KOPT-K1 (cell line): ENCODE measurements around the gene THAP11.
A peak's percentile ranks its signal among the peaks of the same experiment; 100 is the strongest.
"Not testable (repeated sequence)": the region's sequence is repeated elsewhere in the genome, so short reads cannot be mapped to it uniquely, and the experiment has no call there.

Experiments
- H3K27ac ChIP-seq: fragments of 200-600 bp; sonication (generic); 2 replicates; pipeline ENCODE4 v1.5.1; 2016; ENCODE audit warnings: antibody characterized with exemption, mild to moderate bottlenecking, low read depth, low read length; ENCODE audit not compliant: poor library complexity, severe bottlenecking
- H3K36me3 ChIP-seq: fragments of 200-600 bp; sonication (generic); 2 replicates; pipeline ENCODE4 v1.5.1; 2017; ENCODE audit warnings: antibody characterized with exemption, mild to moderate bottlenecking, low read length, moderate library complexity; ENCODE audit not compliant: insufficient read depth
- H3K9me3 ChIP-seq: fragments of 200-600 bp; sonication (generic); 2 replicates; pipeline ENCODE4 v1.5.1; 2017; ENCODE audit warnings: antibody characterized with exemption, low read length, mild to moderate bottlenecking; ENCODE audit not compliant: insufficient read depth, poor library complexity, severe bottlenecking

The THAP11 gene

GRCh38 chr16:67846320-67847063, 4.4 kb downstream of the THAP11 start, which contains the start of gene NUTF2:
Gene NUTF2, plus strand, starts transcription at chr16:67846933. Its CDS starts 18,198 bp downstream, at chr16:67865131.
- Histone ChIP-seq H3K9me3 (no peaks in the 10 kb centered on the region), H3K27ac (peak within 1 kb of the TSS; percentile 93), H3K36me3 (peaks cover 30% of the 10 kb centered on the region)

- H3K27ac ChIP-seq = peak within 1 kb of the TSS; percentile 93
Measured at GRCh38 chr16:67847064-67847861, 5.1 kb downstream of the THAP11 start, which contains the start of gene CENPT. Gene CENPT, minus strand, starts transcription at chr16:67847693. Its CDS starts 13,834 bp downstream, at chr16:67833859.

GRCh38 chr16:67848118-67848517, 6.0 kb downstream of the THAP11 start:
- Histone ChIP-seq H3K9me3 (no peaks in the 10 kb centered on the region), H3K27ac (peak overlapping the region; percentile 93), H3K36me3 (peaks cover 37% of the 10 kb centered on the region)

More at GRCh38 chr16:67847064-67847861, 5.1 kb downstream of the THAP11 start, which contains the start of gene CENPT:
- Histone ChIP-seq H3K36me3 (peaks cover 37% of the 10 kb centered on the region), H3K9me3 (no peaks in the 10 kb centered on the region)

- Histone ChIP-seq H3K9me3 (no peaks in the 10 kb centered on the region), H3K36me3 (peaks cover 47% of the 10 kb centered on the region), H3K27ac (no peak overlapping the region)
Measured at GRCh38 chr16:67853670-67854069, 11.6 kb downstream of the THAP11 start.

- peaks cover 43% of the 10 kb centered on the region for H3K36me3 ChIP-seq
- H3K9me3 ChIP-seq = no peaks in the 10 kb centered on the region
- H3K27ac ChIP-seq = no peak overlapping the region
Measured at GRCh38 chr16:67855789-67856188, 13.7 kb downstream of the THAP11 start.

- Histone ChIP-seq H3K27ac (no peak overlapping the region), H3K36me3 (peaks cover 48% of the 10 kb centered on the region)
Measured at GRCh38 chr16:67856927-67857546, 14.9 kb downstream of the THAP11 start.

GRCh38 chr16:67857547-67858233, 15.6 kb downstream of the THAP11 start:
- no peak overlapping the region for H3K27ac ChIP-seq
- peaks cover 53% of the 10 kb centered on the region for H3K36me3 ChIP-seq
- no peaks in the 10 kb centered on the region for H3K9me3 ChIP-seq

More at GRCh38 chr16:67856927-67857546, 14.9 kb downstream of the THAP11 start:
- H3K9me3 ChIP-seq = no peaks in the 10 kb centered on the region

- no peaks in the 10 kb centered on the region for H3K9me3 ChIP-seq
- peaks cover 59% of the 10 kb centered on the region for H3K36me3 ChIP-seq
- no peak overlapping the region for H3K27ac ChIP-seq
Measured at GRCh38 chr16:67858500-67858899, 16.4 kb downstream of the THAP11 start.

GRCh38 chr16:67860589-67861398, 18.7 kb downstream of the THAP11 start:
- Histone ChIP-seq H3K27ac (no peak overlapping the region), H3K36me3 (peaks cover 76% of the 10 kb centered on the region), H3K9me3 (no peaks in the 10 kb centered on the region)

- Histone ChIP-seq H3K36me3 (peaks cover 84% of the 10 kb centered on the region), H3K9me3 (no peaks in the 10 kb centered on the region), H3K27ac (no peak overlapping the region)
Measured at GRCh38 chr16:67861877-67862276, 19.8 kb downstream of the THAP11 start.

- Histone ChIP-seq H3K36me3 (peaks cover 87% of the 10 kb centered on the region), H3K27ac (no peak overlapping the region)
Measured at GRCh38 chr16:67862623-67863583, 20.8 kb downstream of the THAP11 start.

GRCh38 chr16:67864044-67864443, 21.9 kb downstream of the THAP11 start:
- not testable (repeated sequence) for H3K27ac ChIP-seq, H3K9me3 ChIP-seq
- H3K36me3 ChIP-seq = peaks cover 90% of the 10 kb centered on the region

More at GRCh38 chr16:67862623-67863583, 20.8 kb downstream of the THAP11 start:
- no peaks in the 10 kb centered on the region for H3K9me3 ChIP-seq

GRCh38 chr16:67864594-67864993, 22.5 kb downstream of the THAP11 start:
- Histone ChIP-seq H3K36me3 (peaks cover 96% of the 10 kb centered on the region), H3K9me3 (no peaks in the 10 kb centered on the region), H3K27ac (no peak overlapping the region)
